Measurements from ENCODE around the gene SND1.

Gene SND1

GRCh38 chr7:127914693-127915092 lies 262.7 kb downstream of the SND1 start:
- DNase-seq: no peak

- DNase-seq: no peak
Measured at GRCh38 chr7:127916735-127917134, 264.7 kb downstream of the SND1 start.

GRCh38 chr7:127918130-127918529 lies 266.1 kb downstream of the SND1 start:
- no peak for DNase-seq

GRCh38 chr7:127920787-127921438 lies 268.9 kb downstream of the SND1 start:
- no peak for DNase-seq

- no peak for DNase-seq
Measured at GRCh38 chr7:127922656-127923055, 270.7 kb downstream of the SND1 start.

- no peak for DNase-seq
Measured at GRCh38 chr7:127924874-127925273, 272.9 kb downstream of the SND1 start.

- DNase-seq: no peak
Measured at GRCh38 chr7:127927348-127927696, 275.3 kb downstream of the SND1 start.

GRCh38 chr7:127928222-127928621 lies 276.2 kb downstream of the SND1 start:
- DNase-seq: no peak

- DNase-seq: no peak
Measured at GRCh38 chr7:127928852-127929251, 276.9 kb downstream of the SND1 start.

GRCh38 chr7:127930341-127931328 lies 278.6 kb downstream of the SND1 start:
- DNase-seq: no peak

GRCh38 chr7:127932076-127932475 lies 280.1 kb downstream of the SND1 start:
- no peak for DNase-seq

- DNase-seq: no peak
Measured at GRCh38 chr7:127932496-127932895, 280.5 kb downstream of the SND1 start.

GRCh38 chr7:127933146-127933545 lies 281.2 kb downstream of the SND1 start:
- DNase-seq: no peak

- DNase-seq: no peak
Measured at GRCh38 chr7:127934711-127935110, 282.7 kb downstream of the SND1 start.

GRCh38 chr7:127935847-127936376 lies 283.9 kb downstream of the SND1 start:
- DNase-seq: no peak

- no peak for DNase-seq
Measured at GRCh38 chr7:127937066-127937680, 285.2 kb downstream of the SND1 start.

GRCh38 chr7:127938588-127938987 lies 286.6 kb downstream of the SND1 start:
- DNase-seq: no peak

GRCh38 chr7:127940381-127941160 lies 288.6 kb downstream of the SND1 start:
- DNase-seq: no peak

- no peak for DNase-seq
Measured at GRCh38 chr7:127941476-127942210, 289.6 kb downstream of the SND1 start.

GRCh38 chr7:127943541-127944521 lies 291.8 kb downstream of the SND1 start:
- no peak for DNase-seq

- no peak for DNase-seq
Measured at GRCh38 chr7:127946111-127946510, 294.1 kb downstream of the SND1 start.
